A549 (cell line): ENCODE data around the gene MYF6. TPM values are rescaled to one million over a fixed set of nuclear protein-coding genes. Genes with fewer than 3 reads are reported as not detected.

Experiments
- ATAC-seq, 2 experiments: fragments of 200-7000 bp in 1 of 2; fragments of >200 bp in 1 of 2; cut with Nextera tagmentation in 1 of 2; cut with Tn5 transposase in 1 of 2; 3 replicates each; pipeline versions ENCODE4 v1.8.0 to v1.9.1; 2018 to 2020; ENCODE audit warnings: mild to moderate bottlenecking in 1 of 2, moderate library complexity in 1 of 2
- CTCF ChIA-PET: fragments of 300-600 bp; sonication (Branson Sonifier 250); formaldehyde crosslinking; extraction: SDS; loops from one replicate; lab custom pipeline; 2021; ENCODE audit warnings: antibody characterized with exemption, inconsistent platforms; lab: Yijun Ruan, JAX
- POLR2A ChIA-PET: fragments of 350-600 bp; formaldehyde crosslinking; extraction: SDS; loops from one replicate; lab custom pipeline; 2021; ENCODE audit warnings: antibody characterized with exemption, inconsistent platforms; lab: Yijun Ruan, JAX
- DNase-seq, 2 experiments: peaks; one replicate each; pipeline versions ENCODE4 v3.0.0 to v3.0.0-alpha.2; 2011 to 2016; ENCODE audit warnings: low read depth in 1 of 2, low spot score in 1 of 2
- FAIRE-seq: peaks from 2 replicates; lab custom pipeline; 2011; peaks lifted over from hg19 to GRCh38; lab: Jason Lieb, UNC
- H3K27ac ChIP-seq, 2 experiments: fragments of >200 bp; sonication (Bioruptor Twin); formaldehyde crosslinking; 3 replicates each; pipeline ENCODE4 v1.5.1; 2016 to 2017
- H3K4me1 ChIP-seq: fragments of >200 bp; sonication (Bioruptor Twin); formaldehyde crosslinking; 3 replicates; pipeline ENCODE4 v1.6.1; 2016
- H3K4me2 ChIP-seq: fragments of >200 bp; sonication (Bioruptor Twin); formaldehyde crosslinking; 3 replicates; pipeline ENCODE4 v1.6.1; 2016
- H3K4me3 ChIP-seq: fragments of >200 bp; sonication (Bioruptor Twin); formaldehyde crosslinking; 3 replicates; pipeline ENCODE4 v1.5.1; 2016
- H3K9me3 ChIP-seq: fragments of >200 bp; sonication (Bioruptor Twin); formaldehyde crosslinking; 3 replicates; pipeline ENCODE4 v1.6.1; 2016
- BHLHE40 ChIP-seq: IDR thresholded peaks from 2 replicates; pipeline ENCODE4 v1.6.1; 2012; ENCODE audit warnings: low read depth, low read length, inconsistent platforms
- CBX2 ChIP-seq: fragments of 200-600 bp; sonication (generic); IDR thresholded peaks from 2 replicates; pipeline ENCODE4 v1.6.1; 2016; ENCODE audit warnings: low read depth, mild to moderate bottlenecking, borderline replicate concordance
- CEBPB ChIP-seq, 2 experiments: fragments of >200 bp in 1 of 2; sonication (Bioruptor Twin) in 1 of 2; formaldehyde crosslinking in 1 of 2; IDR thresholded peaks; 2 replicates each; pipeline ENCODE4 v1.6.1; 2012 to 2016
- CHD4 ChIP-seq: fragments of 200-600 bp; sonication (generic); IDR thresholded peaks from 2 replicates; pipeline ENCODE4 v1.6.1; 2016; ENCODE audit warnings: antibody characterized with exemption, mild to moderate bottlenecking, borderline replicate concordance
- EHF ChIP-seq: fragments of 250-450 bp; sonication (Bioruptor Pico); IDR thresholded peaks from 2 replicates; pipeline ENCODE4 v1.5.0; 2020; ENCODE audit warnings: mild to moderate bottlenecking
- FOSB ChIP-seq: fragments of 250-450 bp; sonication (Bioruptor Pico); IDR thresholded peaks from 2 replicates; pipeline ENCODE4 v1.5.0; 2020; ENCODE audit warnings: mild to moderate bottlenecking, moderate library complexity
- MAFK ChIP-seq: fragments of 450-650 bp; IDR thresholded peaks from 2 replicates; pipeline ENCODE4 v1.6.1; 2014; ENCODE audit not compliant: partially characterized antibody
- MAZ ChIP-seq: fragments of 150-350 bp; IDR thresholded peaks from 2 replicates; pipeline ENCODE4 v1.6.1; 2014; ENCODE audit warnings: antibody characterized with exemption, low read depth, low read length, borderline replicate concordance
- NPAS2 ChIP-seq: fragments of 250-450 bp; sonication (Bioruptor Pico); IDR thresholded peaks from 2 replicates; pipeline ENCODE4 v1.8.0; 2022; ENCODE audit warnings: mild to moderate bottlenecking, moderate library complexity, borderline replicate concordance
- NR3C1 ChIP-seq: fragments of >200 bp; sonication (Bioruptor Twin); formaldehyde crosslinking; IDR thresholded peaks from 3 replicates; pipeline ENCODE4 v1.6.1; 2017
- RAD21 ChIP-seq, 2 experiments: fragments of >200 bp in 1 of 2; sonication (Bioruptor Twin) in 1 of 2; formaldehyde crosslinking in 1 of 2; IDR thresholded peaks in 1 of 2; conservative IDR thresholded peaks in 1 of 2; 2 replicates in 1 of 2; 3 replicates in 1 of 2; pipeline ENCODE4 v1.6.1; 2012 to 2018; ENCODE audit warnings: inconsistent platforms in 1 of 2
- RARB ChIP-seq: fragments of 250-450 bp; sonication (Bioruptor Pico); IDR thresholded peaks from 2 replicates; pipeline ENCODE4 v1.8.0; 2021; ENCODE audit warnings: mild to moderate bottlenecking, moderate library complexity
- RNF2 ChIP-seq: fragments of 200-600 bp; sonication (generic); IDR thresholded peaks from 2 replicates; pipeline ENCODE4 v1.6.1; 2016; ENCODE audit warnings: low read depth, mild to moderate bottlenecking, antibody characterized with exemption, moderate library complexity, borderline replicate concordance
- TFCP2L1 ChIP-seq: fragments of 250-450 bp; sonication (Bioruptor Pico); IDR thresholded peaks from 2 replicates; pipeline ENCODE4 v1.5.0; 2021; ENCODE audit warnings: mild to moderate bottlenecking
- TP53 ChIP-seq: fragments of 250-450 bp; sonication (Bioruptor Pico); IDR thresholded peaks from 2 replicates; pipeline ENCODE4 v1.5.0; 2021; ENCODE audit warnings: mild to moderate bottlenecking, moderate library complexity
- WGBS: methylation state at CpG from one replicate; pipeline ENCODE4 v1.1.6; 2017; ENCODE audit errors: missing lambda C conversion rate; 5-methylcytosine and 5-hydroxymethylcytosine counted together
- polyA plus RNA-seq, 4 experiments: library from polyadenylated mRNA; depleted of rRNA in 3 of 4; stranded (reverse); fragments of >200 nt; fragmentation: RNase III in 1 of 4; extraction: RNeasy Plus Mini Kit Qiagen cat#74134 plus additional on column Dnase treatment in 1 of 4; gene quantifications; 2 replicates in 3 of 4; 3 replicates in 1 of 4; pipeline ENCODE4 v1.2.3, GENCODE V29; 2011 to 2017
- TF ChIP-seq, protein P1 (sequence below): fragments of 150-350 bp; IDR thresholded peaks from 2 replicates; pipeline ENCODE4 v1.6.1; 2014; ENCODE audit warnings: low read depth, mild to moderate bottlenecking, low read length
- TF ChIP-seq, protein P2 (sequence below): fragments of 200-600 bp; sonication (generic); IDR thresholded peaks from 2 replicates; pipeline ENCODE4 v1.6.1; 2016; ENCODE audit warnings: antibody characterized with exemption, mild to moderate bottlenecking, moderate library complexity
- TF ChIP-seq, protein P3 (sequence below): fragments of >200 bp; sonication (Bioruptor Twin); formaldehyde crosslinking; IDR thresholded peaks from 3 replicates; pipeline ENCODE4 v1.5.1; 2016
- TF ChIP-seq, protein P4 (sequence below): fragments of >200 bp; sonication (Bioruptor Twin); formaldehyde crosslinking; IDR thresholded peaks from 3 replicates; pipeline ENCODE4 v1.6.1; 2016

The MYF6 gene
- polyA plus RNA-seq, 2 of the 4 experiments (the other 2 are of a cell fraction): not detected

DNA sequence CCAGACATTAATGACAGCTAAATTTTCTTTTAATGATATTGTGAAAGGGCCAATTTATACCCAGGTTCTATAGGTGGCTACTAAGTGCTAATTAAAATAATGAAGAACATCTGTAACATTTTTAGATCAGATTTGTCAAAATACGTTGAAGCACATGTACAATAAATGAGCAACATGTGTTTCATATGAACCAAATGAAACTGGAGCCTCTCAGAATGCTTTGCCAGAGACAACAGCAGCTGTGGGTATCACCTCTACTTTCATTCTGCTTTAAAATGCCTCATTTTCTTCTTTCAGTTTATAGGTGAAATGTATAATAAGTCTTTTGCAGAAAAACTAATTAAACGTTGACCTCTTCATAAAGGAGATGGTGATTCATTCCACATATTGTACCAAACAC, 26.1 kb upstream of the MYF6 start:
- Histone ChIP-seq H3K4me1 (no peaks in the 10 kb centered on the region), H3K27ac (no peak overlapping the region), H3K4me2 (no peak overlapping the region), H3K4me3 (no peak overlapping the region), H3K9me3 (no peaks in the 10 kb centered on the region)
- FAIRE-seq (no peak), DNase-seq (no peak), ATAC-seq (no peak)
- ChIA-PET CTCF (no interaction called here), POLR2A (no interaction called here)
- TF ChIP-seq CHD4: no peak
- TF ChIP-seq MAFK: no peak
- no peak for TF ChIP-seq RARB (CRISPR knock-in tag)
- TF ChIP-seq CEBPB (IDR thresholded peaks at IDR 0.05): no peak
- TF ChIP-seq, protein P1, sequence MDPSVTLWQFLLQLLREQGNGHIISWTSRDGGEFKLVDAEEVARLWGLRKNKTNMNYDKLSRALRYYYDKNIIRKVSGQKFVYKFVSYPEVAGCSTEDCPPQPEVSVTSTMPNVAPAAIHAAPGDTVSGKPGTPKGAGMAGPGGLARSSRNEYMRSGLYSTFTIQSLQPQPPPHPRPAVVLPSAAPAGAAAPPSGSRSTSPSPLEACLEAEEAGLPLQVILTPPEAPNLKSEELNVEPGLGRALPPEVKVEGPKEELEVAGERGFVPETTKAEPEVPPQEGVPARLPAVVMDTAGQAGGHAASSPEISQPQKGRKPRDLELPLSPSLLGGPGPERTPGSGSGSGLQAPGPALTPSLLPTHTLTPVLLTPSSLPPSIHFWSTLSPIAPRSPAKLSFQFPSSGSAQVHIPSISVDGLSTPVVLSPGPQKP: no peak
- no peak for TF ChIP-seq RAD21 (conservative IDR thresholded peaks at IDR 0.05 in 1 of 2, IDR thresholded peaks at IDR 0.05 in 1 of 2)
- TF ChIP-seq TP53 (CRISPR knock-in tag): no peak
- 12% methylated on average over 2 of the region's 2 CpGs for WGBS

DNA sequence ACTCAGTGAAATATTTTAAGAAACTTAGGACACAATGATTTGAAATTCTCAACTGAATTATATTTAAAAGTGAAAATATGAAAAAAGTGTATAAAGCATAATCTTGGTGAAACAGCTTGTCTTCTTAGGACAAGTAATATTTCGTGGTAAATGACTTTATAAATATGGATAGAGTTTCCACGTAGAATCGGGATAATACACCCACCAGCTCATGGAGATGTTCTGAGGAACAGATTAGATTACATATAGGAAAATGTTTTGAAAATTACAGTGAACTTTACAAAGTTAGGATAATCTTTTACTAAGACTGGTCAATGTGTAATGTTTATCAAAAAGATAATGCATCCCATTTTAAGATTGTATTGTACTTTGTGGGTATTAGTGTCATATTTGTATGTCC, 25.6 kb upstream of the MYF6 start:
- Histone ChIP-seq H3K4me1 (no peaks in the 10 kb centered on the region), H3K9me3 (no peaks in the 10 kb centered on the region), H3K4me3 (no peak overlapping the region), H3K27ac (no peak overlapping the region), H3K4me2 (no peak overlapping the region)
- 29% methylated on average over 3 of the region's 3 CpGs for WGBS
- POLR2A ChIA-PET: no interaction called here
- TF ChIP-seq, protein P2, sequence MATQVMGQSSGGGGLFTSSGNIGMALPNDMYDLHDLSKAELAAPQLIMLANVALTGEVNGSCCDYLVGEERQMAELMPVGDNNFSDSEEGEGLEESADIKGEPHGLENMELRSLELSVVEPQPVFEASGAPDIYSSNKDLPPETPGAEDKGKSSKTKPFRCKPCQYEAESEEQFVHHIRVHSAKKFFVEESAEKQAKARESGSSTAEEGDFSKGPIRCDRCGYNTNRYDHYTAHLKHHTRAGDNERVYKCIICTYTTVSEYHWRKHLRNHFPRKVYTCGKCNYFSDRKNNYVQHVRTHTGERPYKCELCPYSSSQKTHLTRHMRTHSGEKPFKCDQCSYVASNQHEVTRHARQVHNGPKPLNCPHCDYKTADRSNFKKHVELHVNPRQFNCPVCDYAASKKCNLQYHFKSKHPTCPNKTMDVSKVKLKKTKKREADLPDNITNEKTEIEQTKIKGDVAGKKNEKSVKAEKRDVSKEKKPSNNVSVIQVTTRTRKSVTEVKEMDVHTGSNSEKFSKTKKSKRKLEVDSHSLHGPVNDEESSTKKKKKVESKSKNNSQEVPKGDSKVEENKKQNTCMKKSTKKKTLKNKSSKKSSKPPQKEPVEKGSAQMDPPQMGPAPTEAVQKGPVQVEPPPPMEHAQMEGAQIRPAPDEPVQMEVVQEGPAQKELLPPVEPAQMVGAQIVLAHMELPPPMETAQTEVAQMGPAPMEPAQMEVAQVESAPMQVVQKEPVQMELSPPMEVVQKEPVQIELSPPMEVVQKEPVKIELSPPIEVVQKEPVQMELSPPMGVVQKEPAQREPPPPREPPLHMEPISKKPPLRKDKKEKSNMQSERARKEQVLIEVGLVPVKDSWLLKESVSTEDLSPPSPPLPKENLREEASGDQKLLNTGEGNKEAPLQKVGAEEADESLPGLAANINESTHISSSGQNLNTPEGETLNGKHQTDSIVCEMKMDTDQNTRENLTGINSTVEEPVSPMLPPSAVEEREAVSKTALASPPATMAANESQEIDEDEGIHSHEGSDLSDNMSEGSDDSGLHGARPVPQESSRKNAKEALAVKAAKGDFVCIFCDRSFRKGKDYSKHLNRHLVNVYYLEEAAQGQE: no peak
- TF ChIP-seq CBX2 (no peak), MAZ (no peak)
- ATAC-seq (no peak), FAIRE-seq (no peak), DNase-seq (no peak)
- CTCF ChIA-PET: no interaction called here

DNA sequence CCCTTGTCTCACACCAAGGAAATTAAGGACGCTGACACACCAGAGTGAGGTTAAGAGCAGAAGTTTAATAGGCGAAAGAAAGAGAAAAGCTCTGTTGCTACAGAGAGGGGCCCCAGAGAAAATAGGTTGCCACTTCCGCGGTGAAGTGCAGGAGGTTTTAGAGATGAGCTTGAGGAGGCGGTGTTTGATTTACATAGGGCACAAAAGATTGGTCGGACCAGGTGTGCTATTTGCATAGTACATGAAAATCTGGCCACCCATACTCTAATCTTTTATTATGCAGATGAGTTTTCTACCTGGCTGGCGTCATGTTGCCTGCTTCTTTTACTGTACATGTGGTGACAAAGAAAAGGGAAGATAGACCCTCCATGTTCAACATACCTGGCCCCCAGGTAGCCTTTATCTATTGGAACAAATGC, 23.3 kb upstream of the MYF6 start:
- DNase-seq (no peak), ATAC-seq (no peak), FAIRE-seq (no peak)
- 65% methylated on average over 7 of the region's 7 CpGs for WGBS
- Histone ChIP-seq H3K4me1 (no peaks in the 10 kb centered on the region), H3K4me2 (no peak overlapping the region), H3K9me3 (no peaks in the 10 kb centered on the region)
- CTCF ChIA-PET: no interaction called here
- TF ChIP-seq, protein P3, sequence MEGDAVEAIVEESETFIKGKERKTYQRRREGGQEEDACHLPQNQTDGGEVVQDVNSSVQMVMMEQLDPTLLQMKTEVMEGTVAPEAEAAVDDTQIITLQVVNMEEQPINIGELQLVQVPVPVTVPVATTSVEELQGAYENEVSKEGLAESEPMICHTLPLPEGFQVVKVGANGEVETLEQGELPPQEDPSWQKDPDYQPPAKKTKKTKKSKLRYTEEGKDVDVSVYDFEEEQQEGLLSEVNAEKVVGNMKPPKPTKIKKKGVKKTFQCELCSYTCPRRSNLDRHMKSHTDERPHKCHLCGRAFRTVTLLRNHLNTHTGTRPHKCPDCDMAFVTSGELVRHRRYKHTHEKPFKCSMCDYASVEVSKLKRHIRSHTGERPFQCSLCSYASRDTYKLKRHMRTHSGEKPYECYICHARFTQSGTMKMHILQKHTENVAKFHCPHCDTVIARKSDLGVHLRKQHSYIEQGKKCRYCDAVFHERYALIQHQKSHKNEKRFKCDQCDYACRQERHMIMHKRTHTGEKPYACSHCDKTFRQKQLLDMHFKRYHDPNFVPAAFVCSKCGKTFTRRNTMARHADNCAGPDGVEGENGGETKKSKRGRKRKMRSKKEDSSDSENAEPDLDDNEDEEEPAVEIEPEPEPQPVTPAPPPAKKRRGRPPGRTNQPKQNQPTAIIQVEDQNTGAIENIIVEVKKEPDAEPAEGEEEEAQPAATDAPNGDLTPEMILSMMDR: no peak
- TF ChIP-seq FOSB (CRISPR knock-in tag) (no peak), EHF (CRISPR knock-in tag) (no peak), CHD4 (no peak), BHLHE40 (no peak), TFCP2L1 (CRISPR knock-in tag) (no peak), RNF2 (no peak), NPAS2 (no peak), NR3C1 (no peak)
- TF ChIP-seq, protein P4, sequence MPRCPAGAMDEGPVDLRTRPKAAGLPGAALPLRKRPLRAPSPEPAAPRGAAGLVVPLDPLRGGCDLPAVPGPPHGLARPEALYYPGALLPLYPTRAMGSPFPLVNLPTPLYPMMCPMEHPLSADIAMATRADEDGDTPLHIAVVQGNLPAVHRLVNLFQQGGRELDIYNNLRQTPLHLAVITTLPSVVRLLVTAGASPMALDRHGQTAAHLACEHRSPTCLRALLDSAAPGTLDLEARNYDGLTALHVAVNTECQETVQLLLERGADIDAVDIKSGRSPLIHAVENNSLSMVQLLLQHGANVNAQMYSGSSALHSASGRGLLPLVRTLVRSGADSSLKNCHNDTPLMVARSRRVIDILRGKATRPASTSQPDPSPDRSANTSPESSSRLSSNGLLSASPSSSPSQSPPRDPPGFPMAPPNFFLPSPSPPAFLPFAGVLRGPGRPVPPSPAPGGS: no peak
- TF ChIP-seq, all 56 proteins: peak for 0
- no peak overlapping the region for H3K27ac ChIP-seq
- H3K4me3 ChIP-seq: no peak overlapping the region
- POLR2A ChIA-PET: no interaction called here
